Breast epithelium (tissue), 4 donors: ENCODE data around the gene SIM2. TPM values are rescaled to one million over a fixed set of nuclear protein-coding genes. Genes with fewer than 3 reads are reported as not detected.

Source experiments
- DNase-seq, 2 donors: peaks; one replicate each; pipeline ENCODE4 v3.0.0-alpha.2; 2019; ENCODE audit warnings: low spot score in 2 of 2
- H3K27ac ChIP-seq, 2 donors: fragments of 200-600 bp; sonication (generic) in 1 of 2; one replicate each; pipeline ENCODE4 v1.5.1; 2016 to 2019; ENCODE audit warnings: mild to moderate bottlenecking in 1 of 2
- H3K27me3 ChIP-seq, 2 donors: fragments of 200-600 bp; sonication (generic) in 1 of 2; one replicate each; pipeline versions ENCODE4 v1.5.1 to v1.6.0; 2017 to 2019; ENCODE audit warnings: control low read depth in 1 of 2, mild to moderate bottlenecking in 1 of 2
- H3K36me3 ChIP-seq: fragments of 200-600 bp; one replicate; pipeline ENCODE4 v1.5.1; 2019
- H3K4me1 ChIP-seq, 2 donors: fragments of 200-600 bp; sonication (generic); one replicate each; pipeline ENCODE4 v1.5.1; 2016 to 2019; ENCODE audit warnings: control low read depth in 1 of 2
- H3K4me3 ChIP-seq, 3 donors: fragments of 200-600 bp; sonication (generic); 1 replicate in 2 of 3; 2 replicates in 1 of 3; pipeline ENCODE4 v1.5.1; 2016 to 2019; ENCODE audit warnings: mild to moderate bottlenecking in 3 of 3, moderate library complexity in 2 of 3
- H3K9me3 ChIP-seq, 2 donors: fragments of 200-600 bp; sonication (generic) in 1 of 2; one replicate each; pipeline ENCODE4 v1.5.1; 2016 to 2019; ENCODE audit warnings: control low read depth in 1 of 2
- POLR2A ChIP-seq: fragments of 450-650 bp; IDR thresholded peaks from one replicate; pipeline ENCODE4 v1.6.1; 2016; ENCODE audit warnings: antibody characterized with exemption, mild to moderate bottlenecking, moderate library complexity
- POLR2AphosphoS5 ChIP-seq, 3 donors: sonication (generic); formaldehyde crosslinking; IDR thresholded peaks; one replicate each; pipeline ENCODE4 v1.6.1; 2017; ENCODE audit warnings: antibody characterized with exemption in 3 of 3
- intact Hi-C: fragments of 100-400 bp; cut with DNase I; formaldehyde crosslinking; loops from one replicate; pipeline ENCODE4 v1.15.1; 2023; ENCODE audit warnings: low total_unique reads
- total RNA-seq, 3 donors: library from RNA; depleted of rRNA; stranded (reverse); fragments of >200 nt; gene quantifications; one replicate each; pipeline ENCODE4 v1.1.0, GENCODE V29; 2016
- TF ChIP-seq, protein P1 (sequence below), 3 donors: fragments of 450-650 bp; IDR thresholded peaks; one replicate each; pipeline ENCODE4 v1.5.1; 2016 to 2017; ENCODE audit warnings: antibody characterized with exemption in 3 of 3, mild to moderate bottlenecking in 3 of 3, moderate library complexity in 3 of 3

Gene SIM2
- total RNA-seq, 3 donors from 2014 or later, result 0.15 to 0.33 (median 0.32) TPM

- intact Hi-C loops, result no loop called here
- H3K36me3 ChIP-seq, result no peaks in the 10 kb centered on the region
- no peaks in the 10 kb centered on the region for H3K9me3 ChIP-seq
- no peaks in the 10 kb centered on the region for H3K4me1 ChIP-seq
- TF ChIP-seq, protein P1, sequence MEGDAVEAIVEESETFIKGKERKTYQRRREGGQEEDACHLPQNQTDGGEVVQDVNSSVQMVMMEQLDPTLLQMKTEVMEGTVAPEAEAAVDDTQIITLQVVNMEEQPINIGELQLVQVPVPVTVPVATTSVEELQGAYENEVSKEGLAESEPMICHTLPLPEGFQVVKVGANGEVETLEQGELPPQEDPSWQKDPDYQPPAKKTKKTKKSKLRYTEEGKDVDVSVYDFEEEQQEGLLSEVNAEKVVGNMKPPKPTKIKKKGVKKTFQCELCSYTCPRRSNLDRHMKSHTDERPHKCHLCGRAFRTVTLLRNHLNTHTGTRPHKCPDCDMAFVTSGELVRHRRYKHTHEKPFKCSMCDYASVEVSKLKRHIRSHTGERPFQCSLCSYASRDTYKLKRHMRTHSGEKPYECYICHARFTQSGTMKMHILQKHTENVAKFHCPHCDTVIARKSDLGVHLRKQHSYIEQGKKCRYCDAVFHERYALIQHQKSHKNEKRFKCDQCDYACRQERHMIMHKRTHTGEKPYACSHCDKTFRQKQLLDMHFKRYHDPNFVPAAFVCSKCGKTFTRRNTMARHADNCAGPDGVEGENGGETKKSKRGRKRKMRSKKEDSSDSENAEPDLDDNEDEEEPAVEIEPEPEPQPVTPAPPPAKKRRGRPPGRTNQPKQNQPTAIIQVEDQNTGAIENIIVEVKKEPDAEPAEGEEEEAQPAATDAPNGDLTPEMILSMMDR (IDR thresholded peaks at IDR 0.05), result no peak
- TF ChIP-seq POLR2AphosphoS5 (IDR thresholded peaks at IDR 0.05), result no peak
- no peak for DNase-seq
- no peak overlapping the region for H3K27ac ChIP-seq
- no peak overlapping the region for H3K4me3 ChIP-seq
- peaks cover 0 to 13% of the 10 kb centered on the region in 2 donors for H3K27me3 ChIP-seq
Observed at GRCh38 chr21:36721817-36722216, 22.9 kb downstream of the SIM2 start.

GRCh38 chr21:36722370-36723368, 23.8 kb downstream of the SIM2 start:
- DNase-seq, result no peak
- TF ChIP-seq POLR2A, result no peak
- no peak for TF ChIP-seq POLR2AphosphoS5 (IDR thresholded peaks at IDR 0.05)
- TF ChIP-seq, protein P1 (IDR thresholded peaks at IDR 0.05), result no peak
- H3K27me3 ChIP-seq, result peaks cover 0 to 13% of the 10 kb centered on the region in 2 donors
- H3K36me3 ChIP-seq, result no peaks in the 10 kb centered on the region
- no peak overlapping the region for H3K4me3 ChIP-seq
- H3K4me1 ChIP-seq, result no peaks in the 10 kb centered on the region
- H3K9me3 ChIP-seq, result no peaks in the 10 kb centered on the region
- no peak overlapping the region for H3K27ac ChIP-seq
- intact Hi-C loops, result no loop called here

GRCh38 chr21:36723371-36723881, 24.5 kb downstream of the SIM2 start:
- intact Hi-C loops, result no loop called here
- DNase-seq, result peak in 1 of 2 donors; percentile 44
- TF ChIP-seq, protein P1 (IDR thresholded peaks at IDR 0.05), result no peak
- no peak for TF ChIP-seq POLR2AphosphoS5 (IDR thresholded peaks at IDR 0.05)
- TF ChIP-seq POLR2A, result no peak
- peaks cover 0 to 13% of the 10 kb centered on the region in 2 donors for H3K27me3 ChIP-seq
- no peaks in the 10 kb centered on the region for H3K4me1 ChIP-seq
- no peaks in the 10 kb centered on the region for H3K36me3 ChIP-seq
- no peak overlapping the region for H3K4me3 ChIP-seq
- H3K27ac ChIP-seq, result no peak overlapping the region
- no peaks in the 10 kb centered on the region for H3K9me3 ChIP-seq

GRCh38 chr21:36724660-36725059, 25.7 kb downstream of the SIM2 start:
- no peaks in the 10 kb centered on the region for H3K4me1 ChIP-seq
- TF ChIP-seq POLR2AphosphoS5 (IDR thresholded peaks at IDR 0.05), result no peak
- TF ChIP-seq POLR2A, result no peak
- TF ChIP-seq, protein P1 (IDR thresholded peaks at IDR 0.05), result no peak
- H3K4me3 ChIP-seq, result no peak overlapping the region
- no peak overlapping the region for H3K27ac ChIP-seq
- DNase-seq, result no peak
- no peaks in the 10 kb centered on the region for H3K36me3 ChIP-seq
- no peaks in the 10 kb centered on the region for H3K9me3 ChIP-seq
- peaks cover 0 to 24% of the 10 kb centered on the region in 2 donors for H3K27me3 ChIP-seq
- intact Hi-C loops, result no loop called here

DNA sequence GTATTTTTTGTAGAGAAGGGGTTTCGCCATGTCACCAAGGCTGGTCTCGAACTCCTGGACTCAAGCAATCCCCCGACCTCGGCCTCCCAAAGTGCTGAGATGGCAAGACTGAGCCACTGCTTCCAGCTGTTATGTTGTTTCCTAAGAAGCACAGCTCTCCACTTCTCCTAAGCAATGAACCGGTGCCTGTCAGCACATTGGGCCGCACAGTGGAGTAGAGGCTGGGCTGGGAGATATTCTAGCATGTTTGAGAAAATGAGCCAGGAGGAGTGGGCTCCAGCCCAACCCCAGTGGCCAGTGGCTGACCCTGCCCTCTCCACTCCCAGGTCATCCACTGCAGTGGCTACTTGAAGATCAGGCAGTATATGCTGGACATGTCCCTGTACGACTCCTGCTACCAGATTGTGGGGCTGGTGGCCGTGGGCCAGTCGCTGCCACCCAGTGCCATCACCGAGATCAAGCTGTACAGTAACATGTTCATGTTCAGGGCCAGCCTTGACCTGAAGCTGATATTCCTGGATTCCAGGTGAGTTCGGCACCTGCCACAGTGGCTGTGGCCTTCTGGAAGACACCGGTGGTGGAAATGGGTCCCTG, 27.0 kb downstream of the SIM2 start:
- Histone ChIP-seq H3K9me3 (no peaks in the 10 kb centered on the region), H3K27ac (no peak overlapping the region), H3K27me3 (peaks cover 0 to 34% of the 10 kb centered on the region in 2 donors), H3K36me3 (no peaks in the 10 kb centered on the region), H3K4me3 (no peak overlapping the region), H3K4me1 (no peaks in the 10 kb centered on the region)
- TF ChIP-seq, protein P1 (IDR thresholded peaks at IDR 0.05), result no peak
- TF ChIP-seq POLR2A (no peak), POLR2AphosphoS5 (IDR thresholded peaks at IDR 0.05) (no peak)
- intact Hi-C loops, result no loop called here
- no peak for DNase-seq
